ENCODE results near the gene RABAC1. TPM values are rescaled to one million over a fixed set of nuclear protein-coding genes. Genes with fewer than 3 reads are reported as not detected.
A peak's percentile ranks its signal among the peaks of the same experiment; 100 is the strongest.

The RABAC1 gene
- total RNA-seq, 6 donors from 2014 or later: 59.7 to 222 (median 163) TPM

DNA sequence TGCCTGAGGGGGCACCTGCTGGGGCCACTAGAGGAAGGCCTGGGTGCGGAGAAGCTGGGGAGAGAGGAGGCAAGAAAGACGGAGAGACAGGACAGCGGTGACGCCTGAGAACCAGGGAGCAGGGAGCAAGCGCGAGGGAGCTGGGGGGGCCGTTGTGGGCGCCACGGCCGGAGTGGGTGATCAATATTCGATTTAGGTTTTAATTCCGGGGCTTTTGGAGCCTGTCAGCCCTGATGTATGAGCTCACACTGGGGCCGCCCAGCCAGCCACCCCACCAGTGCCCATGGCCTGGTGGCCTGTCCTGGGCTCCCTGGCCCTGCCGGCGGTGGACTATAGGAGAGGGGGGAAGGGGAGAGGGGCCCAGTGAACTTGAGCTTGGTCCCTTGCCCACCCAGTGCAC lies 22.2 kb downstream of the RABAC1 start:
- ATAC-seq (ENCODE audit: low FRiP score in 2 of 2): peak in 1 of 2 donors; percentile 27

DNA sequence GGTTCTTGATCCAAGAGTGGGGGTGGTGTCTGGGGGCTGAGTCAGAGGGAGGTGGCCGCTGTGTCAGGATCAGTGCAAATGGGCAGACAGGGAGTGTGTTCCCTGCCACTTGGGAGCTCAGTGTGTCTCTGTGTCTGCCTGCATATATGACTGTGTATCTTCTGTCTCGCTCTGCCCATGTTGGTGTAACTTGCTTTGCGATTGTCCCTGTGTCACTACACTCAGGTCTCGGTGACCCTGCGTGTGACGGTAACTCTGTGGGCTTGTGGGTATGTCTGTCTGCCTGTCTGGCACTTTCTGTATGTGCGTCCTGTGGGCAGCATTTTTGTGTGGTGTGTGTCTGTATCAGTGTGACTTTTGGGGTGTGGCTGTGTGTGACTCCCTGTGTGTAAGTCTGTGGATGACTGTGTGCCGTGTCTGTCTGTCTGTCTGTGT lies 22.7 kb downstream of the RABAC1 start:
- TF ChIP-seq EP300 (IDR thresholded peaks at IDR 0.05) (no peak), POLR2A (IDR thresholded peaks at IDR 0.05) (no peak), POLR2AphosphoS5 (IDR thresholded peaks at IDR 0.05) (no peak)
- TF ChIP-seq, protein P1, sequence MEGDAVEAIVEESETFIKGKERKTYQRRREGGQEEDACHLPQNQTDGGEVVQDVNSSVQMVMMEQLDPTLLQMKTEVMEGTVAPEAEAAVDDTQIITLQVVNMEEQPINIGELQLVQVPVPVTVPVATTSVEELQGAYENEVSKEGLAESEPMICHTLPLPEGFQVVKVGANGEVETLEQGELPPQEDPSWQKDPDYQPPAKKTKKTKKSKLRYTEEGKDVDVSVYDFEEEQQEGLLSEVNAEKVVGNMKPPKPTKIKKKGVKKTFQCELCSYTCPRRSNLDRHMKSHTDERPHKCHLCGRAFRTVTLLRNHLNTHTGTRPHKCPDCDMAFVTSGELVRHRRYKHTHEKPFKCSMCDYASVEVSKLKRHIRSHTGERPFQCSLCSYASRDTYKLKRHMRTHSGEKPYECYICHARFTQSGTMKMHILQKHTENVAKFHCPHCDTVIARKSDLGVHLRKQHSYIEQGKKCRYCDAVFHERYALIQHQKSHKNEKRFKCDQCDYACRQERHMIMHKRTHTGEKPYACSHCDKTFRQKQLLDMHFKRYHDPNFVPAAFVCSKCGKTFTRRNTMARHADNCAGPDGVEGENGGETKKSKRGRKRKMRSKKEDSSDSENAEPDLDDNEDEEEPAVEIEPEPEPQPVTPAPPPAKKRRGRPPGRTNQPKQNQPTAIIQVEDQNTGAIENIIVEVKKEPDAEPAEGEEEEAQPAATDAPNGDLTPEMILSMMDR (IDR thresholded peaks at IDR 0.05): no peak
- H3K4me3 ChIP-seq: no peak overlapping the region
- H3K27ac ChIP-seq: no peak overlapping the region
- H3K4me1 ChIP-seq: peaks cover 6 to 27% (median 16%) of the 10 kb centered on the region in 4 donors
- ATAC-seq (ENCODE audit: low FRiP score in 2 of 2): peak in 1 of 2 donors; percentile 38
- WGBS, 2 donors: 68 to 89% methylated on average over 8 of the region's 8 CpGs
- DNase-seq: no peak
- H3K27me3 ChIP-seq: peaks cover 0 to 28% (median 13%) of the 10 kb centered on the region in 4 donors
- H3K36me3 ChIP-seq: no peaks in the 10 kb centered on the region
- H3K9me3 ChIP-seq: no peaks in the 10 kb centered on the region

More for the DNA sequence above, 22.2 kb downstream of the RABAC1 start:
- WGBS, 2 donors: 70 to 76% methylated on average over 12 to 15 of the region's 15 CpGs
- H3K27ac ChIP-seq: no peak overlapping the region
- peaks cover 0 to 26% (median 13%) of the 10 kb centered on the region in 4 donors for H3K27me3 ChIP-seq
- no peak for TF ChIP-seq POLR2A (IDR thresholded peaks at IDR 0.05)
- TF ChIP-seq, protein P1 (IDR thresholded peaks at IDR 0.05): no peak
- TF ChIP-seq POLR2AphosphoS5 (IDR thresholded peaks at IDR 0.05): no peak
- no peak for TF ChIP-seq EP300 (IDR thresholded peaks at IDR 0.05)
- peaks cover 6 to 27% (median 16%) of the 10 kb centered on the region in 4 donors for H3K4me1 ChIP-seq
- no peaks in the 10 kb centered on the region for H3K9me3 ChIP-seq
- no peaks in the 10 kb centered on the region for H3K36me3 ChIP-seq
- peak in 1 of 2 donors; percentile 67 for DNase-seq
- no peak overlapping the region for H3K4me3 ChIP-seq

DNA sequence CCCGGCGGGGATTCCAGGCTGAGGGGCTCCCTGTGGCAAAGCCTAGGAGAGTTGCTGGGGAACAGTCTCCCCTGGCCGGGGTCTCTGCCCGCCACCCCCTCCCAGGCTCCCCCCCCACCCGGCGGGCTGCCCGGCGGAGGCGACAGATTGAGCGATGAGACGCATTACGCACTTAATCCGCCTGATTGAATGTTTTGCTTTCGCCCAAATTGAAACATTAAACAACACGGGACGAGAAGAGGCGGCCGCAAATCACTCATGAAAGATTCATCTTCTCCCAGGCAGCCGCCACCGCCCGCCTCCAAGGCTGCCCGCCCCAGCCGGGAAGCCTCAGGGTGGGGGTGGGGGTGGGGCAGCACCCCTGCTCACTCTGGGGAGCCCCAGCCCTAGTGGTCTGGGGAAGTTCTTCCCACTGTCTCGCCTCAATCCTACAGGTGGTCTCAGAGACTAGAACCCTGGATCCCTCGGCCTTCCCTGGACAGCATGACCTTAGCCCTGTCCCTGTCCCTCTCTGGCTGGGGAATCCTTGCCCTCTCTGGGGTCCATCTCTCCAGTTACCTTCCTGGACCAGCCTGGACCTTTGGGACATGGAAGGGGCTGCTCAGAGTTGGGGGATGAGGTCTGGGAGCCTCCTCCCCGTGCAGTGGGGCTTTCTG lies 23.2 kb downstream of the RABAC1 start:
- H3K4me3 ChIP-seq: no peak overlapping the region
- no peaks in the 10 kb centered on the region for H3K9me3 ChIP-seq
- ATAC-seq (ENCODE audit: low FRiP score in 2 of 2) (peak in 1 of 2 donors; percentile 17), DNase-seq (peak in 1 of 2 donors; percentile 69)
- no peak for TF ChIP-seq POLR2AphosphoS5 (IDR thresholded peaks at IDR 0.05)
- TF ChIP-seq, protein P1 (IDR thresholded peaks at IDR 0.05): no peak
- WGBS, 2 donors: 24 to 32% methylated on average over 18 to 26 of the region's 26 CpGs
- H3K27me3 ChIP-seq: peaks cover 0 to 30% (median 12%) of the 10 kb centered on the region in 4 donors
- no peaks in the 10 kb centered on the region for H3K36me3 ChIP-seq
- H3K27ac ChIP-seq: no peak overlapping the region
- H3K4me1 ChIP-seq: peaks cover 6 to 24% (median 13%) of the 10 kb centered on the region in 4 donors

DNA sequence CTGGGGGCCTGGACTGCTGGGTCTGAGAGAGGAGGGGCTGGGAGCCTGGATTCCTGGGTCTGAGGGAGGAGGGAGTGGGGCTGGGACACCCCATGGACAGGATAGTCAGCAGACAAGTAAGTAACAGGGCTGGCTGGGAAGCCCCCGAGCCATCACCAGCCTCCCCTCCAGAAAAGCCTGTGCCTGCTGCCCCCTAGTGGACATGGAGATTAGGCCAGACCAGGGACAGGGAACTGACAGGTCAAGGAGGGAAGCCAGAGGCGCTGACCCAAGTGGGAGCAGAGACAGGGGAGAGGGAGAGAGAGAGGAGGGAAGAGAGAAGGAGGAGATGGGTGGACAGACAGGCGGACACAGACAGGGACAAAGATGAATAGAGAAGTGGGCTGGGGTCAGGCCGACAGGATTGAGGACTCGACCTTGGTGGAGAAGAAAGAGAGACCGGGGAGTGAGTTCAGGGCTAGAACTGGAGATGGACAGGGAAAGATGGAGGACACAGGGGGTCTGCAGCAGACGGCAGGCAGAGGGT lies 24.2 kb downstream of the RABAC1 start:
- DNase-seq (peak in 1 of 2 donors; percentile 66), ATAC-seq (ENCODE audit: low FRiP score in 2 of 2) (peak; percentile 67 to 80)
- peaks cover 0 to 27% (median 6%) of the 10 kb centered on the region in 4 donors for H3K27me3 ChIP-seq
- peaks cover 2 to 14% (median 3%) of the 10 kb centered on the region in 4 donors for H3K4me1 ChIP-seq
- no peak overlapping the region for H3K27ac ChIP-seq
- no peak overlapping the region for H3K4me3 ChIP-seq
- TF ChIP-seq, protein P1 (IDR thresholded peaks at IDR 0.05): peak; percentile 80 to 83 (median 82)
- no peak for TF ChIP-seq POLR2AphosphoS5 (IDR thresholded peaks at IDR 0.05)
- no peaks in the 10 kb centered on the region for H3K36me3 ChIP-seq
- no peaks in the 10 kb centered on the region for H3K9me3 ChIP-seq
- 19 to 30% methylated on average over 7 of the region's 7 CpGs for WGBS, 2 donors
